IPS DF 4.7 (cell line): ENCODE results near the gene PNPO.

Experiments
- DNase-seq: peaks from one replicate; pipeline ENCODE4 v3.0.0-alpha.2; 2013; ENCODE audit warnings: low spot score; ENCODE audit errors: extremely low read depth

PNPO gene

GRCh38 chr17:47996201-47996600 lies 54.8 kb downstream of the PNPO start:
- DNase-seq: no peak

- no peak for DNase-seq
Observed at GRCh38 chr17:47997586-47997985, 56.2 kb downstream of the PNPO start.

DNA sequence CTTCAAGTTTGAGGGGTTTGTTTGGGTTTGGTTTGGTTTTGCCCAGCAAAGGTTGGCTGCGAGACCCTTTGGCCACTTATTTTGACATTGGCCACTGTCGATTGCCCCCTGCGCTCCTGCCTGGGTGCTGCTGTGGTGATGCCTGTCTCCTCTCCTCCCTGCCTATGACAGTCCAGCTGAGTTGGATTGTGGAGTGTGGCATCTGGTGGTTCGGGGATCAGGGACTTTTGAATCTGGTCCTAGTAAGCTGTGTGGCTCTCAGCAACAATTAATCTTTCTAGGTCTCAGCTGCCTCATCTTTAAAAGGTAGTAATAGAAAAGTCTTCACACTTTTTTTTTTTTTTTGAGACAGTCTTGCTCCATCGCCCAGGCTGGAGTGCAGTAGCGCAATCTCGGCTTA lies 56.7 kb downstream of the PNPO start:
- DNase-seq: no peak
